Right ventricle myocardium superior (tissue), 1 donor: Measurements from ENCODE around the gene ZAP70. TPM values are rescaled to one million over a fixed set of nuclear protein-coding genes. Genes with fewer than 3 reads are reported as not detected.

Experiments
- ATAC-seq: fragments of 200-7000 bp; cut with Tn5 transposase; one replicate; pipeline ENCODE4 v1.9.1; 2020; ENCODE audit warnings: mild to moderate bottlenecking; ENCODE audit not compliant: poor library complexity
- DNase-seq: peaks from one replicate; pipeline ENCODE4 v3.0.0-alpha.2; 2020
- intact Hi-C: fragments of 100-400 bp; cut with DNase I; formaldehyde crosslinking; loops from one replicate; pipeline ENCODE4 v1.11.2; 2022
- total RNA-seq: library from RNA; stranded (reverse); fragmentation: NEBNext Ultra II Directional; extraction: Animal tissue kit (Norgen Biotek cat#: 25700); gene quantifications from one replicate; pipeline ENCODE4 v1.2.1, GENCODE V29; 2021
- donor health status: DM: no; HTN: yes; CAD: no; lungs with severe emphysema.

Gene ZAP70
- total RNA-seq, 1 donor from 2014 or later = 0.70 TPM

GRCh38 chr2:97727296-97727695 lies 13.9 kb downstream of the ZAP70 start:
- ATAC-seq = no peak
- intact Hi-C loops = no loop called here
- DNase-seq = peak; percentile 14

GRCh38 chr2:97728091-97728731 lies 14.8 kb downstream of the ZAP70 start:
- DNase-seq (peak; percentile 53), ATAC-seq (peak; percentile 78)
- intact Hi-C loops = no loop called here

GRCh38 chr2:97730245-97730644 lies 16.9 kb downstream of the ZAP70 start:
- ATAC-seq (no peak), DNase-seq (no peak)
- intact Hi-C loops = no loop called here

GRCh38 chr2:97731274-97732020 lies 18.1 kb downstream of the ZAP70 start:
- DNase-seq (no peak), ATAC-seq (no peak)
- intact Hi-C loops = no loop called here

GRCh38 chr2:97732436-97733340 lies 19.3 kb downstream of the ZAP70 start:
- ATAC-seq (no peak), DNase-seq (no peak)
- intact Hi-C loops = no loop called here

- no peak for DNase-seq
- ATAC-seq = no peak
- intact Hi-C loops = no loop called here
Observed at GRCh38 chr2:97733341-97734035, 20.1 kb downstream of the ZAP70 start.

- ATAC-seq = no peak
- no peak for DNase-seq
- intact Hi-C loops = no loop called here
Observed at GRCh38 chr2:97734061-97735051, 21.0 kb downstream of the ZAP70 start.

- no peak for ATAC-seq
- DNase-seq = no peak
- intact Hi-C loops = no loop called here
Observed at GRCh38 chr2:97735161-97735561, 21.8 kb downstream of the ZAP70 start.

- intact Hi-C loops = no loop called here
- ATAC-seq (no peak), DNase-seq (no peak)
Observed at GRCh38 chr2:97736185-97736584, 22.8 kb downstream of the ZAP70 start.

- intact Hi-C loops = no loop called here
- DNase-seq = no peak
Observed at GRCh38 chr2:97736608-97737330, 23.4 kb downstream of the ZAP70 start.

GRCh38 chr2:97737421-97738178 lies 24.2 kb downstream of the ZAP70 start:
- intact Hi-C loops = no loop called here
- DNase-seq = no peak

More at GRCh38 chr2:97736608-97737330, 23.4 kb downstream of the ZAP70 start:
- no peak for ATAC-seq

GRCh38 chr2:97738179-97739019 lies 25.0 kb downstream of the ZAP70 start:
- no peak for ATAC-seq

More at GRCh38 chr2:97737421-97738178, 24.2 kb downstream of the ZAP70 start:
- no peak for ATAC-seq

GRCh38 chr2:97739020-97739892 lies 25.9 kb downstream of the ZAP70 start:
- ATAC-seq (no peak), DNase-seq (no peak)
- intact Hi-C loops = no loop called here

More at GRCh38 chr2:97738179-97739019, 25.0 kb downstream of the ZAP70 start:
- DNase-seq = no peak
- intact Hi-C loops = no loop called here

- DNase-seq (no peak), ATAC-seq (no peak)
- intact Hi-C loops = no loop called here
Observed at GRCh38 chr2:97739893-97740245, 26.5 kb downstream of the ZAP70 start.
